ENCODE measurements around the gene COG4.

Gene COG4

DNA sequence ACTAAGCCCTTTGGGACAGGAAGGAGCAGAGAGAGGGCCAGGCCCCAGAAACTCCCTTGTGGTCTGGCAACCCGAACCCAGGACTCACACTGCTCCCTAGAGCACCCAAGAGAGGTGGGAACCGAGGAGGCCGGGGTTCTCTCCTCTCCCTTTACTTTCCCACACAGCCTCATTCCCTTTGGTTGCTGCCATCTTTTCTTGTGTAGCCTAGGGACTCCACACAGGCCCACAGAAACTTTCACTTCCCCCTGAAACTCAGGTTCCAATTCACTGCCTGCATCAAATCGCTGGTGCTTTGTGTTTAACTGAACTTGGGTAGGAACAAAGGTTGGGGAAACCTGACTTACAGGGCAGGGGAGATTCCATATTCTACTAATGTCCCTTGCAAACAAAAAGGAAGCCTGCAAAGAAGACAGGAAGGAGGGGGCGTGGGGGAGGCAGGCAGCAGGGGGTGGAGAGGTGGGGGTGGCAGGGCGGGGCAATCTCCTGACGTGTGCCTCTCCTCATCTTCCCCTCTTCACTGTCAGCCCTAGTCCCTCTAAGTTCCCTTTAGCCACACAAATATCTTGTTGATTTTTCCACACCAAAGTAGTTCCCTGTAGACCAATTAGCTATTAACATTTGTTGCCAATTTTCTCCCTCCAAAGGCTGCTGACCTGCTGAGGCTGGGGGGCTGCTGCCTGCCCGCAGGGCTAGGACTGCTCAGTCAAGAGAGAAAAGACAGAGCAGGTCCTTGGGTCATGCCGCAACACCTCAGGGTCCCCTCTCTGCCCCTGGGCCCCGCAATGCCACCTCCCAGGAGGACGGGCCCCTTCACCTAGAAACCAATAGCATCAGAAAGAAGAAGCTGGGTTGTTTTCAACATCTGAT is 92.5 kb downstream of the COG4 start:
- peak; percentile 72 for DNase-seq
